NT2/D1 (cell line): Measurements from ENCODE around the gene BFSP1.

Source experiments
- YY1 ChIP-seq: IDR thresholded peaks from 2 replicates; pipeline ENCODE4 v1.6.1; 2011; ENCODE audit not compliant: insufficient read length, insufficient read depth
- ZNF274 ChIP-seq: IDR thresholded peaks from 2 replicates; pipeline ENCODE4 v1.6.1; 2011; ENCODE audit warnings: mild to moderate bottlenecking, low read depth, low read length

- TF ChIP-seq YY1 (no peak), ZNF274 (no peak)
Measured at GRCh38 chr20:17473659-17474058, 57.5 kb downstream of the BFSP1 start.
